K562 (cell line): ENCODE results near the gene RHOT1. TPM values are rescaled to one million over a fixed set of nuclear protein-coding genes. Genes with fewer than 3 reads are reported as not detected.

Experiments used
- ATAC-seq: fragments of 200-7000 bp; cut with Tn5 transposase; 3 replicates; pipeline ENCODE4 v1.9.1; 2020; ENCODE audit warnings: moderate library complexity
- BruUV-seq: library from RNA; stranded (reverse); fragments of 400-500 nt; replicated peaks from 2 replicates; lab custom pipeline; 2021; lab: Mats Ljungman, UMichigan
- CTCF ChIA-PET: fragments of 300-600 bp; formaldehyde crosslinking; extraction: SDS; loops from one replicate; lab custom pipeline; 2021; ENCODE audit warnings: low intra/inter-chr PET ratio; lab: Yijun Ruan, JAX
- POLR2A ChIA-PET: fragments of 300-600, 350-650 bp; sonication (Branson Sonifier 250); formaldehyde crosslinking; extraction: SDS; loops from one replicate; lab custom pipeline; 2021; ENCODE audit warnings: antibody characterized with exemption, inconsistent platforms; lab: Yijun Ruan, JAX
- DNase-seq, 4 experiments: peaks; one replicate each; pipeline versions ENCODE4 v3.0.0 to v3.0.0-alpha.2; 2011 to 2018; ENCODE audit warnings: low spot score in 3 of 4, mixed read lengths in 3 of 4; ENCODE audit errors: extremely low read depth in 1 of 4
- FAIRE-seq: peaks from 2 replicates; lab custom pipeline; 2011; peaks lifted over from hg19 to GRCh38; lab: Jason Lieb, UNC
- H2AFZ ChIP-seq: 2 replicates; pipeline ENCODE4 v1.6.0; 2011; ENCODE audit warnings: low read depth, low read length, control low read depth, inconsistent platforms
- H3K27ac ChIP-seq: fragments of 200-600 bp; 3 replicates; pipeline ENCODE4 v1.8.0; 2011; ENCODE audit warnings: low read depth, mild to moderate bottlenecking, control low read depth, inconsistent platforms, low read length, moderate library complexity, mixed read lengths; ENCODE audit errors: extremely low read depth
- H3K27me3 ChIP-seq, 2 experiments: fragments of 300-600 bp in 1 of 2; 2 replicates in 1 of 2; 3 replicates in 1 of 2; pipeline versions ENCODE4 v1.6.0 to v1.8.0; 2011; ENCODE audit warnings: inconsistent platforms in 2 of 2, low read length in 2 of 2, mild to moderate bottlenecking in 1 of 2, mixed read lengths in 1 of 2, moderate library complexity in 1 of 2; ENCODE audit not compliant: control insufficient read depth in 2 of 2, insufficient read depth in 2 of 2
- H3K36me3 ChIP-seq: fragments of 300-600 bp; 3 replicates; pipeline ENCODE4 v1.8.0; 2011; ENCODE audit warnings: mild to moderate bottlenecking, low read length, inconsistent platforms; ENCODE audit not compliant: control insufficient read depth, insufficient read depth
- H3K4me1 ChIP-seq, 2 experiments: fragments of 200-600 bp in 1 of 2; replicated peaks in 1 of 2; 2 replicates in 1 of 2; 3 replicates in 1 of 2; pipeline versions ENCODE4 v1.5.1 to v1.8.0; 2011; ENCODE audit warnings: inconsistent platforms in 2 of 2, low read length in 2 of 2, mild to moderate bottlenecking in 1 of 2, mixed read lengths in 1 of 2, moderate library complexity in 1 of 2; ENCODE audit not compliant: control insufficient read depth in 2 of 2, insufficient read depth in 2 of 2
- H3K4me2 ChIP-seq: 2 replicates; pipeline ENCODE4 v1.6.1; 2011; ENCODE audit warnings: low read length, control low read depth, inconsistent platforms, mixed read lengths; ENCODE audit not compliant: insufficient read depth
- H3K4me3 ChIP-seq: fragments of 200-600 bp; sonication (generic), shearing (Covaris generic); 2 replicates; pipeline ENCODE4 v1.5.1; 2016; ENCODE audit warnings: control low read depth, inconsistent platforms
- H3K79me2 ChIP-seq: fragments of 200-600 bp; 3 replicates; pipeline ENCODE4 v1.8.0; 2011; ENCODE audit warnings: low read length, inconsistent platforms; ENCODE audit not compliant: control insufficient read depth, insufficient read depth
- H3K9ac ChIP-seq, 2 experiments: 2 replicates each; pipeline versions ENCODE4 v1.6.0 to v1.6.1; 2011; ENCODE audit warnings: low read depth in 2 of 2, low read length in 2 of 2, control low read depth in 1 of 2, inconsistent platforms in 1 of 2, mild to moderate bottlenecking in 1 of 2, mixed read lengths in 1 of 2; ENCODE audit not compliant: insufficient read depth in 1 of 2
- H3K9me1 ChIP-seq: one replicate; pipeline ENCODE4 v1.6.0; 2011; ENCODE audit warnings: inconsistent platforms, mild to moderate bottlenecking, low read length, moderate library complexity; ENCODE audit not compliant: control insufficient read depth, insufficient read depth
- H3K9me3 ChIP-seq: replicated peaks from 2 replicates; pipeline ENCODE4 v1.5.1; 2011; ENCODE audit warnings: low read depth, low read length, inconsistent platforms; ENCODE audit not compliant: control insufficient read depth, insufficient read depth
- H4K20me1 ChIP-seq: replicated peaks from 2 replicates; pipeline ENCODE4 v1.6.1; 2011; ENCODE audit warnings: low read length, inconsistent platforms, mixed read lengths; ENCODE audit not compliant: control insufficient read depth, insufficient read depth
- DDX20 ChIP-seq: fragments of 450-650 bp; IDR thresholded peaks from 2 replicates; pipeline ENCODE4 v1.6.1; 2016; ENCODE audit warnings: missing genetic modification characterization, low read depth, mild to moderate bottlenecking, missing compliant biosample characterization, moderate library complexity
- DMBX1 ChIP-seq: fragments of 250-450 bp; sonication (Bioruptor Pico); IDR thresholded peaks from 2 replicates; pipeline ENCODE4 v1.8.0; 2022; ENCODE audit warnings: inconsistent platforms, mild to moderate bottlenecking, moderate library complexity, borderline replicate concordance
- EP300 ChIP-seq: IDR thresholded peaks from 2 replicates; pipeline ENCODE4 v1.6.1; 2012; ENCODE audit warnings: low read length, improper control_type of control experiment
- NCOA2 ChIP-seq, 2 experiments: fragments of 450-650 bp; IDR thresholded peaks; 2 replicates each; pipeline ENCODE4 v1.6.1; 2018; ENCODE audit warnings: mild to moderate bottlenecking in 2 of 2, moderate library complexity in 1 of 2; ENCODE audit not compliant: partially characterized antibody in 2 of 2
- SP2 ChIP-seq: IDR thresholded peaks from 2 replicates; pipeline ENCODE4 v1.6.1; 2011; ENCODE audit warnings: mild to moderate bottlenecking, low read depth, low read length, moderate library complexity; ENCODE audit not compliant: poor library complexity, severe bottlenecking; ENCODE audit errors: extremely low read depth
- ZNF717 ChIP-seq: fragments of 250-450 bp; sonication (Bioruptor Pico); IDR thresholded peaks from 2 replicates; pipeline ENCODE4 v1.5.0; 2021
- WGBS: fragments of 100-300 bp; shearing (Covaris generic); methylation state at CpG from one replicate; pipeline ENCODE4 v1.1.6; 2016; ENCODE audit warnings: low coverage, mixed read lengths; ENCODE audit not compliant: insufficient coverage; ENCODE audit errors: missing lambda C conversion rate; 5-methylcytosine and 5-hydroxymethylcytosine counted together
- in situ Hi-C: fragments of 300-500 bp; cut with MboI; formaldehyde crosslinking; loops from 4 replicates; pipeline ENCODE4 v1.15.0; 2018; ENCODE audit warnings: inconsistent platforms, mixed read lengths
- intact Hi-C: fragments of 100-400 bp; cut with micrococcal nuclease; formaldehyde crosslinking; loops from 2 replicates; pipeline ENCODE4 v1.14.2; 2022
- polyA plus RNA-seq, 8 experiments: library from polyadenylated mRNA; depleted of rRNA in 4 of 8; stranded (reverse) in 5 of 8; unstranded in 3 of 8; fragments of >200 nt; fragmentation: Nextera tagmentation in 2 of 8; fragmentation: Illumina TruSeq in 1 of 8; extraction: Ambion mirVana in 2 of 8; extraction: Trizol in 1 of 8; gene quantifications; 2 replicates each; pipeline versions ENCODE4 v1.2.1 to v1.2.3, GENCODE V29; 2011 to 2014; ENCODE audit warnings: inconsistent platforms in 1 of 8, missing spikeins in 1 of 8
- total RNA-seq, 7 experiments: library from RNA; depleted of rRNA in 6 of 7; stranded (reverse); fragments of >200 nt in 6 of 7; fragmentation: Illumina TruSeq in 2 of 7; extraction: Trizol in 2 of 7; gene quantifications; 2 replicates each; pipeline versions ENCODE4 v1.2.1 to v1.2.3, GENCODE V29; 2011 to 2021; ENCODE audit warnings: low replicate concordance in 1 of 7
- TF ChIP-seq, protein P1 (sequence below): fragments of 450-650 bp; IDR thresholded peaks from 2 replicates; pipeline ENCODE4 v1.6.1; 2017; ENCODE audit warnings: antibody characterized with exemption, mild to moderate bottlenecking
- TF ChIP-seq, protein P2 (sequence below): fragments of 450-650 bp; IDR thresholded peaks from 2 replicates; pipeline ENCODE4 v1.6.1; 2016

The RHOT1 gene
- total and polyA plus RNA-seq, 9 of the 15 experiments (the other 6 are each of a cell fraction or from before 2014, with no cell fraction given) = 23.0 to 101 (median 32.2) TPM

DNA sequence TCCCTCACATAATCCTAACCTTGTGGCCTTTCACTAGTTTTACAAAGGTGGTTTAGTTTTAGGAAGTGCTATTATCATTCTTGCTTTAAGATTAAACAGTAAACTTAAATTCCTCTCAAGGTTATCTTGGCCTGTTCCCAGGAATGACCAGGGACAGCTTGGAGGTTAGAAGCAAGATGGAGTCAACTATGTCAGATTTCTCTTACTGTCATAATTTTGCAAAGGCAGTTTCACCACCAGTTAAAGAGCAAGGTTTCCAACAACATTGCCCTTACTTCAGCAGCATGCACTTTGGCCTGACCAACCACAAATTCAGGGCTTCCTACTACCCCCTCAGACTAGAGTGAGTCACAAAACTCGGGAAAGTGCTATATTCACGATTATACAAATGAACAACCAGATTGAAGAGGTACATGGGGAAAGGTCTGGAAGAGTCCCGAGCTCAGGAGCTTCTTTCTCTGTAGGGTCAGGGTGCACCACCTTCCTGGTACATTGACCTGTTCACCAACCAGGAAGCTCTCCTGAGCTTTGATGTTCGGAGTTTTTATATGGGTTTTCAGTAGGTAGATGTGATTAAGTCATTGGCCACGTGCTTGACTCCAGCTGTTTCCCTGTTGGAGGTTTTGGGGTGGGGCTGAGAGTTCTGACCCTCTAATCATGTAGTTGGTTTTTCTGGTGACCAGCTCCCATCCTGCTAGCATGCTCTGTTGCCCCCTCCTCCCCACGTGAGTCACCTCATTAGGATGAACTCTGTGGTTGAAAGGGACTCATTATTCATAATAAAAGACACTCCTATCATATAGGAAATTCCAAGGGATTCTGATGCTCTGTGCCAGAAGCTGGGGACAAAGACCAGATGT, 19.4 kb downstream of the RHOT1 start:
- no peaks in the 10 kb centered on the region for H3K27me3 ChIP-seq
- no peak overlapping the region for H3K27ac ChIP-seq
- H3K4me1 ChIP-seq = peaks cover 0 to 15% of the 10 kb centered on the region in 2 experiments; a peak in 1 of 5 replicates
- TF ChIP-seq SP2 = no peak
- no peak for TF ChIP-seq ZNF717 (CRISPR knock-in tag)
- TF ChIP-seq EP300 = no peak
- TF ChIP-seq, protein P1, sequence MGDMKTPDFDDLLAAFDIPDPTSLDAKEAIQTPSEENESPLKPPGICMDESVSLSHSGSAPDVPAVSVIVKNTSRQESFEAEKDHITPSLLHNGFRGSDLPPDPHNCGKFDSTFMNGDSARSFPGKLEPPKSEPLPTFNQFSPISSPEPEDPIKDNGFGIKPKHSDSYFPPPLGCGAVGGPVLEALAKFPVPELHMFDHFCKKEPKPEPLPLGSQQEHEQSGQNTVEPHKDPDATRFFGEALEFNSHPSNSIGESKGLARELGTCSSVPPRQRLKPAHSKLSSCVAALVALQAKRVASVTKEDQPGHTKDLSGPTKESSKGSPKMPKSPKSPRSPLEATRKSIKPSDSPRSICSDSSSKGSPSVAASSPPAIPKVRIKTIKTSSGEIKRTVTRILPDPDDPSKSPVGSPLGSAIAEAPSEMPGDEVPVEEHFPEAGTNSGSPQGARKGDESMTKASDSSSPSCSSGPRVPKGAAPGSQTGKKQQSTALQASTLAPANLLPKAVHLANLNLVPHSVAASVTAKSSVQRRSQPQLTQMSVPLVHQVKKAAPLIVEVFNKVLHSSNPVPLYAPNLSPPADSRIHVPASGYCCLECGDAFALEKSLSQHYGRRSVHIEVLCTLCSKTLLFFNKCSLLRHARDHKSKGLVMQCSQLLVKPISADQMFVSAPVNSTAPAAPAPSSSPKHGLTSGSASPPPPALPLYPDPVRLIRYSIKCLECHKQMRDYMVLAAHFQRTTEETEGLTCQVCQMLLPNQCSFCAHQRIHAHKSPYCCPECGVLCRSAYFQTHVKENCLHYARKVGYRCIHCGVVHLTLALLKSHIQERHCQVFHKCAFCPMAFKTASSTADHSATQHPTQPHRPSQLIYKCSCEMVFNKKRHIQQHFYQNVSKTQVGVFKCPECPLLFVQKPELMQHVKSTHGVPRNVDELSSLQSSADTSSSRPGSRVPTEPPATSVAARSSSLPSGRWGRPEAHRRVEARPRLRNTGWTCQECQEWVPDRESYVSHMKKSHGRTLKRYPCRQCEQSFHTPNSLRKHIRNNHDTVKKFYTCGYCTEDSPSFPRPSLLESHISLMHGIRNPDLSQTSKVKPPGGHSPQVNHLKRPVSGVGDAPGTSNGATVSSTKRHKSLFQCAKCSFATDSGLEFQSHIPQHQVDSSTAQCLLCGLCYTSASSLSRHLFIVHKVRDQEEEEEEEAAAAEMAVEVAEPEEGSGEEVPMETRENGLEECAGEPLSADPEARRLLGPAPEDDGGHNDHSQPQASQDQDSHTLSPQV = peak; percentile 70
- TF ChIP-seq DMBX1 (CRISPR knock-in tag) = peak; percentile 53; the same call in 1 of the 2 replicates
- TF ChIP-seq, protein P2, sequence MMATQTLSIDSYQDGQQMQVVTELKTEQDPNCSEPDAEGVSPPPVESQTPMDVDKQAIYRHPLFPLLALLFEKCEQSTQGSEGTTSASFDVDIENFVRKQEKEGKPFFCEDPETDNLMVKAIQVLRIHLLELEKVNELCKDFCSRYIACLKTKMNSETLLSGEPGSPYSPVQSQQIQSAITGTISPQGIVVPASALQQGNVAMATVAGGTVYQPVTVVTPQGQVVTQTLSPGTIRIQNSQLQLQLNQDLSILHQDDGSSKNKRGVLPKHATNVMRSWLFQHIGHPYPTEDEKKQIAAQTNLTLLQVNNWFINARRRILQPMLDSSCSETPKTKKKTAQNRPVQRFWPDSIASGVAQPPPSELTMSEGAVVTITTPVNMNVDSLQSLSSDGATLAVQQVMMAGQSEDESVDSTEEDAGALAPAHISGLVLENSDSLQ = no peak
- peak; percentile 36; the same call in 1 of the 2 replicates for TF ChIP-seq DDX20 (tag)
- no peak for TF ChIP-seq NCOA2 (IDR thresholded peaks at IDR 0.05; ENCODE audit: partially characterized antibody in 2 of 2)
- TF ChIP-seq, all 486 proteins: peak for 3
- Histone ChIP-seq H3K4me2 (no peak overlapping the region), H3K9me1 (peaks cover 3% of the 10 kb centered on the region), H3K4me3 (no peak overlapping the region), H2AFZ (no peak overlapping the region), H3K9ac (no peak overlapping the region), H3K79me2 (peaks cover 22% of the 10 kb centered on the region), H3K9me3 (0 out of 2 replicates have a peak, but pooled peaks cover 4% of the 10 kb centered on the region), H3K36me3 (peaks cover 37% of the 10 kb centered on the region), H4K20me1 (no peaks in the 10 kb centered on the region)
- DNase-seq = no peak
- 36% methylated on average over 6 of the region's 6 CpGs for WGBS
- in situ Hi-C loops = no loop called here
- CTCF ChIA-PET = no interaction called here
- POLR2A ChIA-PET = interaction anchor here (1.4 kb wide), 1 partner anchor 13 kb away, joined by 7 read pairs; no protein-coding TSS in a partner anchor
- no peak for FAIRE-seq
- intact Hi-C loops = no loop called here
- no TSS peak for BruUV-seq
- ATAC-seq = no peak
